Upper lobe of left lung (tissue), 6 donors: Measurements from ENCODE around the gene SHKBP1. TPM values are rescaled to one million over a fixed set of nuclear protein-coding genes. Genes with fewer than 3 reads are reported as not detected.
A peak's percentile ranks its signal among the peaks of the same experiment; 100 is the strongest.
"Not testable (repeated sequence)": the region's sequence is repeated elsewhere in the genome, so short reads cannot be mapped to it uniquely, and the experiment has no call there.

Experiments
- ATAC-seq, 2 donors: fragments of 200-7000 bp; cut with Tn5 transposase; one replicate each; pipeline ENCODE4 v1.9.1; 2022; ENCODE audit warnings: mild to moderate bottlenecking in 2 of 2, moderate library complexity in 2 of 2; ENCODE audit not compliant: low FRiP score in 2 of 2
- DNase-seq, 2 donors: peaks; one replicate each; pipeline ENCODE4 v3.0.0-alpha.2; 2019 to 2020
- H3K27ac ChIP-seq, 4 donors: fragments of 200-600 bp; sonication (generic); one replicate each; pipeline ENCODE4 v1.5.1; 2016 to 2019
- H3K27me3 ChIP-seq, 4 donors: fragments of 200-600 bp; sonication (generic); one replicate each; pipeline ENCODE4 v1.5.1; 2017 to 2019
- H3K36me3 ChIP-seq, 4 donors: fragments of 200-600 bp; sonication (generic); one replicate each; pipeline ENCODE4 v1.5.1; 2016 to 2019
- H3K4me1 ChIP-seq, 4 donors: fragments of 200-600 bp; sonication (generic); one replicate each; pipeline ENCODE4 v1.5.1; 2018 to 2019
- H3K4me3 ChIP-seq, 4 donors: fragments of 200-600 bp; sonication (generic); one replicate each; pipeline ENCODE4 v1.5.1; 2017 to 2019; ENCODE audit warnings: mild to moderate bottlenecking in 2 of 4, moderate library complexity in 1 of 4
- H3K9me3 ChIP-seq, 4 donors: fragments of 200-600 bp; sonication (generic); one replicate each; pipeline ENCODE4 v1.5.1; 2018 to 2019
- CTCF ChIP-seq, 6 experiments: fragments of 450-650 bp in 4 of 6; fragments of 200-600 bp in 2 of 6; sonication (generic) in 2 of 6; IDR thresholded peaks; one replicate each; pipeline ENCODE4 v1.5.1; 2016 to 2019; ENCODE audit warnings: antibody characterized with exemption in 6 of 6
- EP300 ChIP-seq, 4 donors: sonication (generic); formaldehyde crosslinking; IDR thresholded peaks; one replicate each; pipeline ENCODE4 v1.5.1; 2017; ENCODE audit warnings: antibody characterized with exemption in 4 of 4, control low read depth in 2 of 4
- POLR2A ChIP-seq, 4 donors: fragments of 450-650 bp; IDR thresholded peaks; one replicate each; pipeline ENCODE4 v1.5.1; 2016 to 2017; ENCODE audit warnings: antibody characterized with exemption in 4 of 4, mild to moderate bottlenecking in 2 of 4
- POLR2AphosphoS5 ChIP-seq, 2 donors: sonication (generic); formaldehyde crosslinking; IDR thresholded peaks; one replicate each; pipeline ENCODE4 v1.5.1; 2017; ENCODE audit warnings: antibody characterized with exemption in 2 of 2
- WGBS, 2 donors: methylation state at CpG; one replicate each; pipeline ENCODE4 v1.1.5; 2017 to 2018; 5-methylcytosine and 5-hydroxymethylcytosine counted together
- total RNA-seq, 6 donors: library from RNA; depleted of rRNA in 4 of 6; stranded (reverse); fragments of >200 nt in 4 of 6; gene quantifications; one replicate each; pipeline versions ENCODE4 v1.1.0 to v1.2.1, GENCODE V29; 2016 to 2021
- donor health status: DM: no; HTN: no; CAD: no; lungs with moderate emphysema.
- donor health status: DM: no; HTN: yes; CAD: no; lungs with severe emphysema.

Gene SHKBP1
- total RNA-seq, 6 donors from 2014 or later: 60.6 to 232 (median 90.2) TPM

DNA sequence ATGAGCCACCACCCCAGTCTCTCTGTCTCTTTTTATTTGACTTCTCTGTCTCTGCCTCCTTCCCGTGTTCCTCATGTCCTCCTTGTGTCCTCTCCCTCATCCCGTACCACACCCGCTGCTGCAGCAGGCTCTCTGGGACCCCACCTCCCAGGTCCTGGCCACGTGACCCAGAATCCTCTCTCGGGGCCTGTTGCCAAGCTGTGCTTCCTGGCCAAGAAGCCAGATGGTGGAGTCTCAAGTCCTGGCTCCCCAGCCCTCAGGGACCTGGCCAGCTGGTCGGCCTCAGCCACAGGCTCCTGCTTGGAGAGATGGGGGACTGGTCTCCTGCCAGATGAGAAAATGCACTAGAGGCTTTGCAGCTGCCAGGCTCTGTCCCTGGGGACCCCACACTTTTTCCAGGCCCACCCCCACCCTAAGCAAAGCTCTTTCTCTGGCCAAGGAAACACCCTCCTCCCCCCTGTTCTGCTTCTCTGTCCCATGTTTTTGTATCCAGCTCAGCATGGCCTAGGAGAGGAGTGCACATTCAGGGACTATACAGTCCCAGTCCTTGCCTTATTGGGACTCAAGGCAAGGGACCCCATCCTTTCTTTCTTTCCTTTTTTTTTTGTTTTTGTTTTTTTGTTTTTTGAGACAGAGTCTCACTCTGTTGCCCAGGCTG is 34.3 kb upstream of the SHKBP1 start:
- peak overlapping the region in 1 of 4 donors; percentile 59 for H3K27ac ChIP-seq
- DNase-seq: peak; percentile 30 to 88

DNA sequence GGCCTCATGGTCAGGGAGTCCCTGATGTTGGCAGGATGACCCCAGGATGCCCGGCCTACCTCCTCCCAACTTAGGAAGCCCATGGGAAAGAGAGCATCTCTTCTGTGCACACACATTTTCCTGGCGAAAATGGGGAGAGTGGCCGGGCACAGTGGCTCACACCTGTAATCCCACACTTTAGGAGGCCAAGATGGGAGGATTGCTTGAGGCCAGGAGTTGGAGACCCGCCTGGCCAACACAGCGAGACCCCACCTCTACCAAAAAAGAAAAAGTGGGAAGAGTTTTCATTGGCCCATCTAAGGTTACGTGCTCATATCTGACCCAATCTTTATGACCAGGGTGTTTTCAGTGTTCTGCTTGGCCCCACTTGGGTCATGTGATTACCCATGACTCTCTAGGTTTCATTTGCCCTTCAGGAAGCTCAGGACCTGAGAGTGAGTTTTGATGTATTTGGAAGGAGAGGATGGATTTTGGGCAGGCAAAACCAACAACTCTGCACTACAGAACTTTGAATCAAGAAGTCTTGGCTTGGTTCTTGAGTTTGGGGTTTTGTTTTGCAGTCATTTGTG is 33.6 kb upstream of the SHKBP1 start:
- TF ChIP-seq POLR2AphosphoS5 (IDR thresholded peaks at IDR 0.05) (no peak), EP300 (IDR thresholded peaks at IDR 0.05) (no peak), POLR2A (IDR thresholded peaks at IDR 0.05) (no peak), CTCF (IDR thresholded peaks at IDR 0.05) (no peak)
- Histone ChIP-seq H3K36me3 (no peaks in the 10 kb centered on the region), H3K4me3 (no peak overlapping the region), H3K9me3 (peaks cover 0 to 4% (median 0%) of the 10 kb centered on the region in 4 donors), H3K27ac (no peak overlapping the region), H3K4me1 (peaks cover 0 to 4% (median 0%) of the 10 kb centered on the region in 4 donors), H3K27me3 (no peaks in the 10 kb centered on the region)
- DNase-seq (no peak), ATAC-seq (no peak)
- 95 to 97% methylated on average over 6 of the region's 6 CpGs for WGBS, 2 donors

More for the DNA sequence above, 34.3 kb upstream of the SHKBP1 start:
- peaks cover 0 to 4% (median 0%) of the 10 kb centered on the region in 4 donors for H3K9me3 ChIP-seq
- H3K4me3 ChIP-seq: no peak overlapping the region
- H3K36me3 ChIP-seq: no peaks in the 10 kb centered on the region
- no peak for TF ChIP-seq EP300 (IDR thresholded peaks at IDR 0.05)
- TF ChIP-seq POLR2A (IDR thresholded peaks at IDR 0.05): no peak
- TF ChIP-seq POLR2AphosphoS5 (IDR thresholded peaks at IDR 0.05): peak in 1 of 2 donors; percentile 73
- whole genome bisulfite sequencing, 2 donors: 50 to 51% methylated on average over 6 of the region's 6 CpGs
- H3K4me1 ChIP-seq: peaks cover 0 to 4% (median 0%) of the 10 kb centered on the region in 4 donors
- peak; percentile 41 to 67 for ATAC-seq
- H3K27me3 ChIP-seq: no peaks in the 10 kb centered on the region

GRCh38 chr19:40546153-40546841 is 30.4 kb upstream of the SHKBP1 start:
- not testable (repeated sequence) for H3K4me1 ChIP-seq, H3K27ac ChIP-seq, H3K4me3 ChIP-seq, H3K9me3 ChIP-seq, DNase-seq, H3K36me3 ChIP-seq, H3K27me3 ChIP-seq, ATAC-seq
- 85 to 87% methylated on average over 3 of the region's 3 CpGs for WGBS, 2 donors

DNA sequence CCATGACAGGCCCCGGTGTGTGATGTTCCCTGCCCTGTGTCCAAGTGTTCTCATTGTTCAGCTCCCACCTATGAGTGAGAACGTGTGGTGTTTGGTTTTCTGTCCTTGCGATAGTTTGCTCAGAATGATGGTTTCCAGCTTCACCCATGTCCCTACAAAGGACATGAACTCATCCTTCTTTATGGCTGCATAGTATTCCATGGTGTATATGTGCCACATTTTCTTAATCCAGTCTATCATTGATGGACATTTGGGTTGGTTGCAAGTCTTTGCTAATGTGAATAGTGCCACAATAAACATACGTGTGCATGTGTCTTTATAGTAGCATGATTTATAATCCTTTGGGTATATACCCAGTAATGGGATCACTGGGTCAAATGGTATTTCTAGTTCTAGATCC is 29.5 kb upstream of the SHKBP1 start:
- not testable (repeated sequence) for DNase-seq, H3K27me3 ChIP-seq, H3K27ac ChIP-seq, H3K9me3 ChIP-seq, ATAC-seq, H3K4me1 ChIP-seq, H3K36me3 ChIP-seq, H3K4me3 ChIP-seq
- 87 to 88% methylated on average over 4 of the region's 4 CpGs for WGBS, 2 donors

DNA sequence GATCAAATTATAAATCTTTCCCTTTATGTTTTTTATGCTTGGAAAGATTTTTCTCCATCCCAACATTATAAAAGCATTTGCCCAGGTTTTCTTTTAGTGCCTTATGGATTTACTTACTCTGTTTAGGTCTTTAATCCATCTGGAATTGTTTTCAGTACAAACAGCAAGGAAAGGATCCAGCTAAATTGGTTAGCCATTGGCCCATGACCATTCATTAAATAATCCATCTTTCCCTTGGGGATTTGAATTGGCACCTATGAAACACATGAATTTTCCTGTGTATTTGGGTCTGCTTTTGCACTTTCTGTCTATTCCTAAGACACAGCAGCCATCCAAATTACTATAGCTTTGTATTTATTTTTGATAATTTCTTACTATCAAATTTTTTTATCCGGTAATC is 28.8 kb upstream of the SHKBP1 start:
- peaks cover 3 to 5% (median 5%) of the 10 kb centered on the region in 4 donors for H3K4me1 ChIP-seq
- H3K27me3 ChIP-seq: peaks cover 0 to 5% (median 0%) of the 10 kb centered on the region in 4 donors
- 85 to 88% methylated on average over 1 of the region's 1 CpG for WGBS, 2 donors
- no peaks in the 10 kb centered on the region for H3K36me3 ChIP-seq
- no peak for DNase-seq
- ATAC-seq: no peak
- TF ChIP-seq EP300 (IDR thresholded peaks at IDR 0.05): no peak
- TF ChIP-seq POLR2A (IDR thresholded peaks at IDR 0.05): no peak
- no peak for TF ChIP-seq CTCF (IDR thresholded peaks at IDR 0.05)
- no peak for TF ChIP-seq POLR2AphosphoS5 (IDR thresholded peaks at IDR 0.05)
- no peak overlapping the region for H3K4me3 ChIP-seq
- H3K27ac ChIP-seq: no peak overlapping the region
- peaks cover 0 to 4% (median 0%) of the 10 kb centered on the region in 4 donors for H3K9me3 ChIP-seq

GRCh38 chr19:40549007-40549708 is 27.5 kb upstream of the SHKBP1 start:
- ATAC-seq: peak; percentile 43 to 58
- no peak for TF ChIP-seq POLR2A (IDR thresholded peaks at IDR 0.05)
- TF ChIP-seq EP300 (IDR thresholded peaks at IDR 0.05): no peak
- TF ChIP-seq CTCF (IDR thresholded peaks at IDR 0.05): peak in 5 of 6 experiments; percentile 39 to 63 (median 48)
- peak; percentile 73 to 89 for DNase-seq
- 7 to 11% methylated on average over 24 to 43 of the region's 43 CpGs for WGBS, 2 donors
- Histone ChIP-seq H3K27ac (no peak overlapping the region), H3K4me3 (no peak overlapping the region), H3K9me3 (peaks cover 0 to 4% (median 0%) of the 10 kb centered on the region in 4 donors), H3K4me1 (peaks cover 3 to 9% (median 5%) of the 10 kb centered on the region in 4 donors), H3K36me3 (no peaks in the 10 kb centered on the region), H3K27me3 (peaks cover 0 to 9% (median 3%) of the 10 kb centered on the region in 4 donors)
